K562 (cell line): Measurements from ENCODE around the gene LAMTOR5. TPM values are rescaled to one million over a fixed set of nuclear protein-coding genes. Genes with fewer than 3 reads are reported as not detected.

Source experiments
- ATAC-seq: fragments of 200-7000 bp; cut with Tn5 transposase; 3 replicates; pipeline ENCODE4 v1.9.1; 2020; ENCODE audit warnings: moderate library complexity
- BruUV-seq: library from RNA; stranded (reverse); fragments of 400-500 nt; replicated peaks from 2 replicates; lab custom pipeline; 2021; lab: Mats Ljungman, UMichigan
- CTCF ChIA-PET: fragments of 300-600 bp; formaldehyde crosslinking; extraction: SDS; loops from one replicate; lab custom pipeline; 2021; ENCODE audit warnings: low intra/inter-chr PET ratio; lab: Yijun Ruan, JAX
- POLR2A ChIA-PET: fragments of 300-600, 350-650 bp; sonication (Branson Sonifier 250); formaldehyde crosslinking; extraction: SDS; loops from one replicate; lab custom pipeline; 2021; ENCODE audit warnings: antibody characterized with exemption, inconsistent platforms; lab: Yijun Ruan, JAX
- DNase-seq, 4 experiments: peaks; one replicate each; pipeline versions ENCODE4 v3.0.0 to v3.0.0-alpha.2; 2011 to 2018; ENCODE audit warnings: low spot score in 3 of 4, mixed read lengths in 3 of 4; ENCODE audit errors: extremely low read depth in 1 of 4
- FAIRE-seq: peaks from 2 replicates; lab custom pipeline; 2011; peaks lifted over from hg19 to GRCh38; lab: Jason Lieb, UNC
- H2AFZ ChIP-seq: 2 replicates; pipeline ENCODE4 v1.6.0; 2011; ENCODE audit warnings: low read depth, low read length, control low read depth, inconsistent platforms
- H3K27ac ChIP-seq: fragments of 200-600 bp; 3 replicates; pipeline ENCODE4 v1.8.0; 2011; ENCODE audit warnings: low read depth, mild to moderate bottlenecking, control low read depth, inconsistent platforms, low read length, moderate library complexity, mixed read lengths; ENCODE audit errors: extremely low read depth
- H3K27me3 ChIP-seq, 2 experiments: fragments of 300-600 bp in 1 of 2; 2 replicates in 1 of 2; 3 replicates in 1 of 2; pipeline versions ENCODE4 v1.6.0 to v1.8.0; 2011; ENCODE audit warnings: inconsistent platforms in 2 of 2, low read length in 2 of 2, mild to moderate bottlenecking in 1 of 2, mixed read lengths in 1 of 2, moderate library complexity in 1 of 2; ENCODE audit not compliant: control insufficient read depth in 2 of 2, insufficient read depth in 2 of 2
- H3K36me3 ChIP-seq: fragments of 300-600 bp; 3 replicates; pipeline ENCODE4 v1.8.0; 2011; ENCODE audit warnings: mild to moderate bottlenecking, low read length, inconsistent platforms; ENCODE audit not compliant: control insufficient read depth, insufficient read depth
- H3K4me1 ChIP-seq, 2 experiments: fragments of 200-600 bp in 1 of 2; replicated peaks in 1 of 2; 2 replicates in 1 of 2; 3 replicates in 1 of 2; pipeline versions ENCODE4 v1.5.1 to v1.8.0; 2011; ENCODE audit warnings: inconsistent platforms in 2 of 2, low read length in 2 of 2, mild to moderate bottlenecking in 1 of 2, mixed read lengths in 1 of 2, moderate library complexity in 1 of 2; ENCODE audit not compliant: control insufficient read depth in 2 of 2, insufficient read depth in 2 of 2
- H3K4me2 ChIP-seq: 2 replicates; pipeline ENCODE4 v1.6.1; 2011; ENCODE audit warnings: low read length, control low read depth, inconsistent platforms, mixed read lengths; ENCODE audit not compliant: insufficient read depth
- H3K4me3 ChIP-seq: fragments of 200-600 bp; sonication (generic), shearing (Covaris generic); 2 replicates; pipeline ENCODE4 v1.5.1; 2016; ENCODE audit warnings: control low read depth, inconsistent platforms
- H3K79me2 ChIP-seq: fragments of 200-600 bp; 3 replicates; pipeline ENCODE4 v1.8.0; 2011; ENCODE audit warnings: low read length, inconsistent platforms; ENCODE audit not compliant: control insufficient read depth, insufficient read depth
- H3K9ac ChIP-seq, 2 experiments: 2 replicates each; pipeline versions ENCODE4 v1.6.0 to v1.6.1; 2011; ENCODE audit warnings: low read depth in 2 of 2, low read length in 2 of 2, control low read depth in 1 of 2, inconsistent platforms in 1 of 2, mild to moderate bottlenecking in 1 of 2, mixed read lengths in 1 of 2; ENCODE audit not compliant: insufficient read depth in 1 of 2
- H3K9me1 ChIP-seq: one replicate; pipeline ENCODE4 v1.6.0; 2011; ENCODE audit warnings: inconsistent platforms, mild to moderate bottlenecking, low read length, moderate library complexity; ENCODE audit not compliant: control insufficient read depth, insufficient read depth
- H3K9me3 ChIP-seq: replicated peaks from 2 replicates; pipeline ENCODE4 v1.5.1; 2011; ENCODE audit warnings: low read depth, low read length, inconsistent platforms; ENCODE audit not compliant: control insufficient read depth, insufficient read depth
- H4K20me1 ChIP-seq: replicated peaks from 2 replicates; pipeline ENCODE4 v1.6.1; 2011; ENCODE audit warnings: low read length, inconsistent platforms, mixed read lengths; ENCODE audit not compliant: control insufficient read depth, insufficient read depth
- DIDO1 ChIP-seq: fragments of 450-650 bp; IDR thresholded peaks from 2 replicates; pipeline ENCODE4 v1.6.1; 2016; ENCODE audit warnings: low read depth, missing biosample characterization, missing genetic modification characterization
- ELK1 ChIP-seq: sonication (generic); formaldehyde crosslinking; IDR thresholded peaks from 2 replicates; pipeline ENCODE4 v1.8.1; 2022; ENCODE audit warnings: missing genetic modification reagents
- POLR2AphosphoS2 ChIP-seq: IDR thresholded peaks from 2 replicates; pipeline ENCODE4 v1.6.1; 2012; ENCODE audit warnings: low read length, improper control_type of control experiment
- RBM34 ChIP-seq: fragments of 200-400 bp; formaldehyde crosslinking; IDR thresholded peaks from 2 replicates; pipeline ENCODE4 v1.6.1; 2018; ENCODE audit warnings: low read length, borderline replicate concordance; ENCODE audit not compliant: insufficient read depth
- ZNF407 ChIP-seq: fragments of 450-650 bp; IDR thresholded peaks from 2 replicates; pipeline ENCODE4 v1.6.1; 2016; ENCODE audit warnings: low read depth
- WGBS: fragments of 100-300 bp; shearing (Covaris generic); methylation state at CpG from one replicate; pipeline ENCODE4 v1.1.6; 2016; ENCODE audit warnings: low coverage, mixed read lengths; ENCODE audit not compliant: insufficient coverage; ENCODE audit errors: missing lambda C conversion rate; 5-methylcytosine and 5-hydroxymethylcytosine counted together
- in situ Hi-C: fragments of 300-500 bp; cut with MboI; formaldehyde crosslinking; loops from 4 replicates; pipeline ENCODE4 v1.15.0; 2018; ENCODE audit warnings: inconsistent platforms, mixed read lengths
- intact Hi-C: fragments of 100-400 bp; cut with micrococcal nuclease; formaldehyde crosslinking; loops from 2 replicates; pipeline ENCODE4 v1.14.2; 2022
- polyA plus RNA-seq, 8 experiments: library from polyadenylated mRNA; depleted of rRNA in 4 of 8; stranded (reverse) in 5 of 8; unstranded in 3 of 8; fragments of >200 nt; fragmentation: Nextera tagmentation in 2 of 8; fragmentation: Illumina TruSeq in 1 of 8; extraction: Ambion mirVana in 2 of 8; extraction: Trizol in 1 of 8; gene quantifications; 2 replicates each; pipeline versions ENCODE4 v1.2.1 to v1.2.3, GENCODE V29; 2011 to 2014; ENCODE audit warnings: inconsistent platforms in 1 of 8, missing spikeins in 1 of 8
- total RNA-seq, 7 experiments: library from RNA; depleted of rRNA in 6 of 7; stranded (reverse); fragments of >200 nt in 6 of 7; fragmentation: Illumina TruSeq in 2 of 7; extraction: Trizol in 2 of 7; gene quantifications; 2 replicates each; pipeline versions ENCODE4 v1.2.1 to v1.2.3, GENCODE V29; 2011 to 2021; ENCODE audit warnings: low replicate concordance in 1 of 7

The LAMTOR5 gene
- total and polyA plus RNA-seq, 9 of the 15 experiments (the other 6 are each of a cell fraction or from before 2014, with no cell fraction given): 118 to 712 (median 241) TPM

- ChIA-PET POLR2A (interaction anchor here (1.3 kb wide), 1 partner anchor 10 kb away, joined by 6 read pairs; no protein-coding TSS in a partner anchor), CTCF (no interaction called here)
- Histone ChIP-seq H3K9me1 (no peaks in the 10 kb centered on the region), H3K4me1 (no peaks in the 10 kb centered on the region), H2AFZ (no peak within 1 kb of the TSS), H3K36me3 (peaks cover 12% of the 10 kb centered on the region; the same call in 1 of the 3 replicates), H3K27ac (no peak within 1 kb of the TSS), H3K4me3 (no peak within 1 kb of the TSS), H3K79me2 (no peaks in the 10 kb centered on the region), H3K27me3 (no peaks in the 10 kb centered on the region), H3K9ac (no peak within 1 kb of the TSS), H3K4me2 (no peak within 1 kb of the TSS), H3K9me3 (no peaks in the 10 kb centered on the region), H4K20me1 (no peaks in the 10 kb centered on the region)
- ATAC-seq: no peak; the same call in 2 of the 3 replicates
- no peak for DNase-seq
- 56% methylated on average over 8 of the region's 8 CpGs for WGBS
- no peak for TF ChIP-seq DIDO1 (tag)
- TF ChIP-seq POLR2AphosphoS2: peak; percentile 32; the same call in 1 of the 2 replicates
- no peak for FAIRE-seq
- no TSS peak for BruUV-seq
- in situ Hi-C loops (no loop called here), intact Hi-C loops (no loop called here)
Observed at GRCh38 chr1:110390692-110391245, 16.7 kb downstream of the LAMTOR5 start, which contains the start of gene SLC16A4. TSS of gene SLC16A4 (minus strand) at chr1:110391026. CDS start at chr1:110389323, 1,703 bp downstream.

- in situ Hi-C loops: no loop called here
- Histone ChIP-seq H3K9me1 (no peaks in the 10 kb centered on the region), H2AFZ (no peak overlapping the region), H3K79me2 (no peaks in the 10 kb centered on the region), H3K27me3 (no peaks in the 10 kb centered on the region), H3K4me2 (no peak overlapping the region), H4K20me1 (no peaks in the 10 kb centered on the region), H3K9me3 (no peaks in the 10 kb centered on the region), H3K36me3 (peaks cover 16% of the 10 kb centered on the region; the same call in 2 of the 3 replicates), H3K4me3 (no peak overlapping the region), H3K4me1 (no peaks in the 10 kb centered on the region), H3K27ac (no peak overlapping the region), H3K9ac (no peak overlapping the region)
- peak; percentile 88 for ATAC-seq
- CTCF ChIA-PET: no interaction called here
- intact Hi-C loops: no loop called here
- no TSS peak for BruUV-seq
- POLR2A ChIA-PET: interaction anchor here (1.3 kb wide), 1 partner anchor 10 kb away, joined by 6 read pairs; no protein-coding TSS in a partner anchor
- WGBS: 64% methylated on average over 6 of the region's 6 CpGs
- DNase-seq: peak in 3 of 4 experiments; percentile 33 to 49 (median 49)
- FAIRE-seq: peak; percentile 46
- TF ChIP-seq ELK1 (CRISPR knock-in tag): no peak
- TF ChIP-seq ZNF407: no peak
- TF ChIP-seq RBM34: no peak
Observed at GRCh38 chr1:110390096-110390495, 17.4 kb downstream of the LAMTOR5 start.
